ENCODE measurements around the gene PDE4C.

Gene PDE4C

DNA sequence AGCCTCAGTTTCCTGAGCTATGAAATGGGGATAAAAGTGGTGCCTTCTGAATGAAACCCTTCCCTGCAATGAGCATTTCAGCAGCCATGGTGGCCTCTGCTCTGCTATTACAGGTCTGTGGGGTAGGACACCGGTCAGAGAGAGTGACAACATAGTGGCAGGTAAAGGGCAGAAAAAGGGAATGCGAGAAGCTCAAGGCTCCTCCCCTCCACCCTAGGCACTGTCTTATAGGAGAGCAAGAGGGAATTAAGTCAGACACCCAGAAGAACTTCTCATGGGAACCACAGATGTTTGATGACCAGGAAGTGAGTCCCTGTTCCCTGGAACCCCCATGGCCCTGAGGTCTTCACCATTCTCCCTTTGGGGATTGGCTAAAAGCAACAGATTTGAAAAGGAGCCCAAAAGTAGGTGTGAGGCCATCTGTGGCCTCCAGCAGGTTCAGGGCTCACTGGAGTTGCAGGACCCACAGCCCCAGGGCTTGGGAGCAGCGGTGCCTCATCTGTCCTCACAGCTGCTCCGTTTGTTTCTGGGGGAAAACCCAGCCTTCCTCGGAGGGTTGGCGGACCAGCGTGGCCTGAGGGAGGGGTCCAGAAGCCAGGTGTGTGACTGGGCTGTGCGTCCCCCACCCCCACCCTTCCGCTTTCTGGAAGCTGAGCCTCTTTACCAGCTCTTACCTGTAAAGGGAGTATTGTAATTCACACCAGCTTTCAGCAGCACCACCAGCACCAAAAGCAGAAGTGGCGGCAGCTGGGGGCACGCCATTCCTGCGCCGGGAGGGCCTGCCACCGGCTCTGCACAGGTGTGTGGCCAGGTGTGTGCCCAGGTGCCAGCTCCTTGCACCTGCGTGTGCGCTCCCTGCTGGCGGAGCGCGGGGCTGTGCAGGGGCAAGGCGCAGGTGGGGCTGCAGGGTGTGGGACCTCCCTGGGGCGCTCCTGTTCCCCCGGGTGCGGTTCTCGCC lies 28.6 kb upstream of the PDE4C start:
- no peak for DNase-seq (ENCODE audit: low read depth in 2 of 2)

DNA sequence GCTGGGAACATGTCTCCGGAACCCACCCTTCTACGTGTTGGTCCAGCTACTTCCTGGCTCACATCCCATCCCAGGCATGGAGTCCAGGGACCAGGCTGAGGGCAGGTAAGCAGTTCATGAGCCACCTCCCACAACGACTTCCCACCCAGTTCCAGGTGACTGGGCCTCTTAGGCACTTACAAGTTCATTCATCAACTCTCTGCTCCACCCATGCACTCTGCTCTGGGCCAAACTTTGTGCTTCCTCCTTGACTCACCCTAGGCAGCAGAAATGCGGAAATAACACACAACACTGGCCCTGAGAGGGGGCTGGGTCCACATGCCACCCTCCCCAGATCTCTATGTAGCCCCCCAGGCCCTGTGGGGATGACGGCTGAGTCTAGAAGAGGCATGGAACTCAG lies 27.5 kb upstream of the PDE4C start:
- no peak for DNase-seq (ENCODE audit: low read depth in 2 of 2)

DNA sequence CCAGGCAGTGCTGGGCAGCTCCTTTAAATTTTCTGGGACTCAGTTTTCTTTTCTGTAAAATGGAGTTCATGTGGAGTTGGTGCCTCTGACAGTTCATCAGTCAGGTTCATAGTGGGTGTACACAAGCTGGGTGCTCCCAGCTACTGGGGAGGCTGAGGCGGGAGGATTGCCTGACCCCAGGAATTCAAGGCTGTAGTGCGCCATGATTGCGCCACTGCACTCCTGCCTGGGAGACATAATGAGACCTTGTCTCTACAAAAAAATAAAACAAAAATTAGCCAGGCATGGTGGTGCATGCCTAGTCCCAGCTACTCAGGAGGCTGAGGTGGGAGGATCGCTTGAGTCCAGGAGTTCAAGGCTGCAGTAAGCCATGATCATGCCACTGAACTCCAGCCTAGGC lies 26.9 kb upstream of the PDE4C start:
- DNase-seq (ENCODE audit: low read depth in 2 of 2) = no peak

DNA sequence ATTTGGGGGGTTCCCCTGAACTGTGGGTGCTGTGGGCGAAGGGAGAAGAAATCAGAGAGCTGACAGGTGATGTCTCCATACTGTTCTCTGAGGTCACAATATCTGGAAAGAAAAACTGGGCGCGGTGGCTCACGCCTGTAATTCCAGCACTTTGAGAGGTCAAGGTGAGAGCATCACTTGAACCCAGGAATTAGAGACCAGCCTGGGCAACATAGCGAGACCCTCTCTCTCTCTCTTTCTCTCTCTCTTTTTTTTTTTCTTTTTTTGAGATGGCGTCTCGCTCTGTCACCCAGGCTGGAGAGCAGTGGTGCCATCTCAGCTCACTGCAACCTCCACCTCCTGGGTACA lies 26.1 kb upstream of the PDE4C start:
- DNase-seq (ENCODE audit: low read depth in 2 of 2) = no peak

DNA sequence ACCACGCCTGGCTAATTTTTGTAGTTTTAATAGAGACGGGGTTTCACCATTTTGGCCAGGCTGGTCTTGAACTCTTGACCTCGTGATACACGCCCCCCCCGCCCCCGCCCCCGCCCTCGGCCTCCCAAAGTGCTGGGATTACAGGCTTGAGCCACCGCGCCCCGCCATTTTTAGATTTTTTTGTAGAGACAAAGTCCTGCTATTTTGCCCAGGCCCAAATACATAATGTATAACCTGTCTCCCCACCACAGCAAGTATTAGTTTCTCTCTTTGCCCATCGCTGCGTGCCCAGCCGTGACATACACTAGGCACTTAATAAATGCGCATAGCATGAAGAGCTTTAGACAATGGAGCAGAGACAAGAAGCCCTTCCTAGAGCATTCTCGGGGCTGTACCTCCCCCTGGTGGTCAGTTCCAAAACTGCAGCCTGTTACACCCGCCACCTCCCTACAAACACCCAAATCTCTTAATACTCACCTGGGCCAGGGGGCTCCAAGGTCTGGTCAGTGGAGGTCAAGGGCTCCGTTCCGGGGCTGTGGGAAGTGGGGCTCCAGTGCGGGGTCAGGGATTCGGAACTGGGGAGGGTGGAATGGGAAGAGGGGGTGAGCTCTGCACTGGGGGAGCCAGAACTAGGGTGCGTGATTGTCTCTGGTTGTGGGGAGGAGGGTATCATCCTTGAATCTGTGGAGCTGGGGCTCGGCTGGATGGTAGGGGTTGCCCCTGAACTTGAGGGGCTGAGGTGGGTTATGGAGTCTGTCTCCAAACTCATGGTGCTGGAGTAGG lies 25.5 kb upstream of the PDE4C start:
- peak; percentile 54 to 74 for DNase-seq (ENCODE audit: low read depth in 2 of 2)

DNA sequence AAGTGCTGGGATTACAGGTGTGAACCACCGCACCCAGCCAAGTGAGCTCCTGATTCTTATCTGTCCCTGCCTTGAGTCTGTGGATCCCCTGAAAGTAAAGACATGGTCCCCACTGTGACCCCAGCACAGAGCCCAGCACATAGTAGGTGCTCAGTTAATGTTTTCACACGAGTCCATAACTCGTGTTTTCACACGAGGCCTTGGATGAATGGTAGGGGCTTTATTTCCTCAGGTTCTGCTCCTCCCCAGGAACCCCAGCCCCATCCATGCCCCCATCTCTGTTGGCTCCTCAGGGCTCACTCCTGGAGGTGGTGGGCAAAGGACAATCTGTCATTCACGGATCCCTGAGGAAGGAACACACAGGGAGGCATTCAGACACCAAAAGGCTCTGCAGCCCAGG lies 23.6 kb upstream of the PDE4C start:
- no peak for DNase-seq (ENCODE audit: low read depth in 2 of 2)

DNA sequence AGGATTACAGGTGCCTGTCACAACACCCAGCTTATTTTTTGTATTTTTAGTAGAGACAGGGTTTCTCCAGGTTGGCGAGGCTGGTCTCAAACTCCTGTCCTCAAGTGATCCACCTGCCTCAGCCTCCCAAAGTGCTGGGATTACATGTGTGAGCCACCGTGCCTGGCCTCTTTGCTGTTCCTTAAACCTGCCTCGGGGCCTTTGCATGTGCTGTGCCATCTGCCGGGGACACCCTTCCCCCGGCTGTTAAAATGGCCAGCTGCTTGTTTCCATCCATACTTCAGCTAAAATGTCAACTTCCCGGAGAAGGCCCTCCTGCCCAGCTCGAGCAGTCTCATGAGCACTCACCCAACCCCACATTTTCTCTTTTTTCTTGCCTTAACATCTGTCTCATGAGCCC lies 19.1 kb upstream of the PDE4C start:
- DNase-seq (ENCODE audit: low read depth in 2 of 2) = no peak

DNA sequence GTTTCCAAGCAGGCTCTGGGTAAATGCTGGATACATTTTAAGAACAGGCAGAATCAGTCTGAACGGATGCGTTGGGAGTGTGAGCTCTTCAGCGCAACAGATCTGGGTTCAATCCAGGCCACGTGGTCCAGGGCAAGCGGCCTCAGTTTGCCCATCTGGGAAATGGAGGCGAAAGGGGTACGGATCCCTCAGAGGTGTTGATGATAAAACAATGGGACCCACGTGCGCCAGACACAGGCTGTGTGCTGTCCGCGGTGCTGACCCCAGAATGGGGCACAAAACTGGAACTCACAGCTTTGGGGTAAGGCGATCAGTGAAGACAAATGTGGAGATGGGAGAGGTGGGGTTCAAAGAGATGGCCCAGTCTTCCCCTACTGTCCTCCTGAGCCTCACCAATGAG lies 13.1 kb upstream of the PDE4C start:
- DNase-seq (ENCODE audit: low read depth in 2 of 2) = no peak

DNA sequence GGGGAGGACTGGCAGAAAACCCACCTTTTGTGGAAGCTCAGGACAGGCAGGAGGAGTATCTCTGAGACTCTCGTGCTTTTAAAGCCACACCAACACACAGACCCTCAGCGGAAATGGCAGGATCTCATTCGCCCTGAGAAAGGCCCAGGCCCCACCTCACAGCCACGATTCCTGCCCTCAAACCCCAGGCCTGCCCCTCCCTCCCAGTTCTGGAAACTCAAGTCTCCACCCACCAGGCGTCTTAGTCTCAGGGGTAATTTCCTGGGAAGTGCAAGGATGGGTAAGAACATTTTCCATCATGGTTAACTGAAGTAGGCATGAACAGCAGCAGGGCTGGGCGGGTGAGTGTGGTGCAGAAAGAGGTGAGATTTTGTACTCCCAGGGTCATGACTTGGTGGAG lies 8.0 kb upstream of the PDE4C start:
- DNase-seq (ENCODE audit: low read depth in 2 of 2) = no peak

DNA sequence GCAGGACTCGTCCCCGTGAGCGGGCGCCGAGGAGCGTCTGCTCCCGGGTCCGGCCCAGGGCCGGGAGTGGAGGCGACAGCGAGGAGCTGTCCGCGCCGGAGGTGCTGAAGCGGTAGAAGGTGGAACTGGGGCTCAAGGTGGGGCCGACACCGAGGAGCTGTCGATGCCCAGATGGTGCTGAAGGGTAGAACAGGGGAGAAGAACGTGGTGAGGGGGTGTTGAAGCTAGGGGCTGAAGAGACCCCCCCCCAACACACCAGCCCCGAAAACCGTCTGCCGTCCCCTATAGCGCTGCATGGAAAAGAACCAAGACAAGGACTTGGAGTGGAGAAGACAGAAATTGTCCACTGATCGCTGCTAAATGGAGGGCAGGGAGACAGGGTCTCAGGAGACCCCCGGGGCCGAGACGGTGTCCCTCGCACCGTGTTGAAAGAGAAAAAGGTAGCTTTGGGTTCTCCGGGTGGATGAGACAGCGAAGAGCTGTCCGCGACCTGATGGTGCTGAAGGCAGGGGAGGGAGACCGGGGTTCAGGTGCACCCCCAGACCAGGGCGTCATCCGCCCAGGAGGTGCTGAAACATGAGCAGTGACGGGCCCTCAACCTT lies 7.1 kb upstream of the PDE4C start:
- peak; percentile 27 to 40 for DNase-seq (ENCODE audit: low read depth in 2 of 2)

DNA sequence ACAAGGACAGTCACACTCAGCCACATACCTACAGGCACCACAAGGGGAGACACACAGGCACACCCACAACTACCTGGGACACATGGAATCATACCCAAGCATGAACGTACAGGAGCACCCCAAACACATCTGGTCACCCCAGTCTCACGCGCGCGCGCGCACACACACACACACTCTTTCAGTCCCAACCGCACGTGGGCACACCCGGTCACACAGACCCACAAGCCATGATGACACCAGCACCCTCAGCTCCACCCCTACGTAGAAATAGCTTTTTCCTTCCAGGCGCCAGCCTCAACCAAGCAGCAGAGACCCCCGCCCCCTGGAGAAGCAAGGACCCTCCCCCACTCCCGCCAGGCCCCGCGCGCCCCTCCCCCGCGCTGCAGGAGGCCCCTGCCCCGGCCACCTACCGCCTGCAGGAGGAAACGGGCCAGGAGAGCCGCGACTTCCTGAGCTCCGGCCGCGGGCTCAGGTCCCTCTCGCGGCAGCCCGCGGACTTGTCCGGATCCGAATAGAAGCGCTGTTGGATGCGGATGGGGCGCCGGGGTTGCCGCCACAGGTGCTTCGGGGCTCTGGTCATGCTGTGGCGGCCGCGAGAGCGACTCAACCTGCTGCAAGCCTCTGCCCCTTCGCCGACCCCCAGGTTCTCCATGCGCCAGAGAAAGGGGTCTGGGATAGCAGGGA lies 6.4 kb upstream of the PDE4C start:
- DNase-seq (ENCODE audit: low read depth in 2 of 2) = no peak

DNA sequence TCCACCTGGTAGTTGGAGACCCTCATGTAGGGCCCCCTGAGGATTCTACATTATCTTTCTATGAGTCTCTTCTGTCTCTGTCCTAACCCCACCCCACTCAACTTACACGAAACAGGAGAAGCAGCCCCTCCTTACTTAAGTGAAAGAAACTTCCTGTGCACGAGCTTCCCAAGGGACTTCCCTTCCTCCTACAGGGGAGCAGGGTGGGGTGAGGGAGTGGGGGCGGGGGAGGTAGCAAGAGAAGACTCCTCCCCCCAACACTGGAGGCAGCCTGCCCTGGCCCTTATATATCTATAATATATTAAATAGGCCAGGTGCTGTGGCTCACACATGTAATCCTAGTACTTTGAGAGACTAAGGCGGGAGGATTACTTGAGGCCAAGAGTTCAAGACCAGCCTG lies 5.5 kb upstream of the PDE4C start:
- DNase-seq (ENCODE audit: low read depth in 2 of 2) = no peak

DNA sequence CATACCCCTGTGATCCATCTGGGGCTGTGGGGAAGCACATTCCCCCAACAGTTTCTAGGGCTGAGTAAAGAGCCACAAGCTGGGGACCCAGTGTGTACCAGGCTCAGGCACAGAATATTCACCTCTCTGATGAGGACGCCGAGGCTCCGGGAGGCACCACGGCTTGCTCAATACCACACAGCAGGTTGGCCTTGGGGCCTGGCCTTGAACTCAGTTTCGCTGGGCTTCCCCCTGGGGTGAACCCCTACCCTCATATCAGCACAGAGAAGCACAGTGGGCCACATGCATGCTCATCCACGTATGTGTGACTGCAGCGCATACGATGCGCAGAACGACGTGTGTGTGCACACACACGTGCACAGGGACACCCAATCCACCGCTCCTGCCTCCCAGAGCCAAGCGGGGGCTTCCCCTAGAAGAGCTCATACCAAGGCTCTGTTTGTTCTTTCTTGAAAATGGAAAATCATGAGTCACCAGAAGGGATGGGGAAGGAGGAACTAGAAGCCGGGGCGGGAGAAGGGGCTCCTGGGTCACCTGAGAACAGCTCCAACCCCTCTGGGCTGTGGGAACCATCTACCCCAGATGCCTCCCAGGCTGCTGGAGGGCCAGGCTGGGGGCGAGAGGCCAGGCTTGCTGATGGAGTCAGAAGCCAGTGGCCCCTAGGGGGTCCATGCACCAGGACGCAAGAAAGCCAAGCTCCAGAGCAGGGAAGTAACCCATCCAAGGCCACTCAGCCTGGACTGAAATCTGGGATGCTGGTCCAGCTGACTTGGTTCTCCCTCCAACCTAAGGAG lies 4.9 kb upstream of the PDE4C start:
- DNase-seq (ENCODE audit: low read depth in 2 of 2) = no peak

DNA sequence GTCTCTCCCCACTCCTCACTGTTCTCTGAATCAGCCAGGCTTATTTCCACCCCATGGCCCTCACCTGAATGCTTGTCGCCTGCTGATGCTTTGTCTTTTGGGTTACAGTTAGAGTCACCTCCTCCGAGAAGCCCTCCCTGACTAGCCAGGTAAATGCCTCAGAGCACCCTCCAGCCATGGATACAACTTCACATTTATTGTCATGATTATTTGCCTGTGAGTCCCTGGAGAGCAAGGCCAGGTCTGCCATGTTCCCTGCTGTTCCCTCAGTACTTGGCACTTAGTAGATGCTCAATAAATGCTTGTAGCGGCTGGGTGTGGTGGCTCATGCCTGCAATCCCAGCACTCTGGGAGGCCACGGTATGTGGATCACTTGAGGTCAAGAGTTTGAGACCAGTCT lies 3.7 kb upstream of the PDE4C start:
- DNase-seq (ENCODE audit: low read depth in 2 of 2) = no peak

DNA sequence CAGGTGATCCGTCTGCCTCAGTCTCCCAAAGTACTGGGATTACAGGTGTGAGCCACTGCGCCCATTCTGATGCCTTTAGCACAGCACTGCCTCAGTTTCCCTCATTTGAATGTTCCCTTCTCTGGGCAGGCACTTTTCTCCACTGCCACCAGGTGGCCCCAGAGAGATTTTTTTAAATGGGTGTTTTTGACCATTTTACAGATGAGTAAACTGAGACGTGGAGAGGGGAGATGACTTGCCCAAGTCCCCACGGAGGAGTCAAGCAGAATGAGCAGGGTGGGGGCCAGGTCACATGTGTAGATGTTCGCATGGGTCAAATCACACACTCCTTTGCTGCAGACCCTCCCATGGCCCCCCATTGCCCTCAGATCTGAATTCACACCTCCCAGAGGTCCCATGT lies 3.2 kb upstream of the PDE4C start:
- DNase-seq (ENCODE audit: low read depth in 2 of 2) = no peak

DNA sequence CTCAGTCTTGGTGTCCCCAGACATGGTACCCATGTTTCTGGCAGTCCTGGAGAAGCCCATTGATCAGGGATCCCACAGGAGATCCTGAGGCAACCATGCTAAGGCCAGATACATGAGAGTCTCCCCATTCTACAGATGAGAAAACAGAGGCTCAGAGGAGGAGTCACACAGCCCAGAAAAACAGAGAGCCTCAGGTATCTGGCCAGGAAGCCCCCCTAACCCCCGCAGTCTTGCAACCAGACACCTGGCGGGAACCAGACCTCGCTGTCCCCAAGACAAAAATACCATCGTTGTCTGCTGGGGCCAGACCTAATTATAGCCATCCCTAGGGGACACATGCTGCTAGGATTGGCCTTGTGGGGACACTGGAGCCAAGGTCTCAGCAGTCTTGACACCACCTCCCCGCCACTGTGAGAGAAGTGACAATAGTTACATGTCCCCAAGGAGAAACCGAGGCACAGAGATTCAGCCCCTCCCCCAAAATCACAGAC lies 1.6 kb upstream of the PDE4C start:
- no peak for DNase-seq (ENCODE audit: low read depth in 2 of 2)

DNA sequence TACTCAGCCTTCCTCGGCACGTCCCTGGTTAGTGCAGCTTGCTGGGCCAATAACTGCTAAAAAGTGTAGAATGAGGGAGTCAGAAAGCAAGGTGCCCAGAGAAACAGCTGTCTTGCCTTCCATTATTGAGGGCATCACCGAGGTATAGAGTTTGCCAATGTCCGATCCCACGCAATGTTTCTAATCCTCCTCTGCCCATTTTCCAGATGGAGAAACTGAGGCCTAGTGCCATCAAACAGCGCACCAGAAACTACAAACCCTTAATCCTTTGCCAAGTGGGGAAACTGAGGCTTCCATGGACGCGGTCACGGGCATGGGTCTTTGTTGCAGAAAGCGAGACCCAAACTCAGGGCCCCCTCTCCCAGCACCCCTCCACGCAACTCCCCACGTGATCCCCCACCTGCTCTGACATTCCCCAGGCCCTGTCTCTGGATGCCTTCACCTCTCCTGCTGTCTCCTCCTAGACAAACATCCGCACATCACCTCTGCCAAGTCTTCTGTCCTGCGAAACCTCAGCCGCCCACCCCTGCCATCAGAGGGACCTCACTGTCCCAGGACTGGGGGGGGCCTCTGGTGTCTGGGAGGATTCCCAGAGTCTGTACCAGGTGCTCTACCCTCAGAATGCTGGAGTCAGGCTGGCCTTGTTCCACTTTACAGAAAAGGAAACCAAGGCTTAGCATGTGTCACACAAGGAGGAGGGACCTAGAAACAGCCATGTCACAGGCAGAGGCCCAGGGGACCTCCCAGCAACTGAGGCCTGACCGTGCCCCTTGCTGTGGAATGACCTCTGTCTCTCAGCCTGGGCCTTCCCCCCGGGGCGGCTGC lies 930 bp upstream of the PDE4C start:
- DNase-seq (ENCODE audit: low read depth in 2 of 2) = no peak

DNA sequence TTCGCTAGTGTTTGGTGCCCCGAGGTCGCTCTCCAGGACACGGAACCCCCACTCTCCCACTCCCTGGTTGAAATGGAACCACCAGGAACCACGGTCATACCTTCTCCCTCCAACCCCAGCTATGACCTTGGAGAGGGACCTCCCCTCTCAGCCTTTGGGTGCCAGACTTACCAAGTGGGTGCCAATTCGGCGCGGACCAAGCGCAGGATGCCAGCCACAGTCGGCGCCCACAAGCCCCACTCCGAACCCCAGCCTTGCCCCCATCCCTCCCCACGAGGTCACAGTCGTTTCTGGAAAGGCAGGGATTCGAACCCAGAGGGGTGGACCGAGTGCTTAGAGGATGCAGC lies 910 bp downstream of the PDE4C start:
- DNase-seq (ENCODE audit: low read depth in 2 of 2) = no peak

DNA sequence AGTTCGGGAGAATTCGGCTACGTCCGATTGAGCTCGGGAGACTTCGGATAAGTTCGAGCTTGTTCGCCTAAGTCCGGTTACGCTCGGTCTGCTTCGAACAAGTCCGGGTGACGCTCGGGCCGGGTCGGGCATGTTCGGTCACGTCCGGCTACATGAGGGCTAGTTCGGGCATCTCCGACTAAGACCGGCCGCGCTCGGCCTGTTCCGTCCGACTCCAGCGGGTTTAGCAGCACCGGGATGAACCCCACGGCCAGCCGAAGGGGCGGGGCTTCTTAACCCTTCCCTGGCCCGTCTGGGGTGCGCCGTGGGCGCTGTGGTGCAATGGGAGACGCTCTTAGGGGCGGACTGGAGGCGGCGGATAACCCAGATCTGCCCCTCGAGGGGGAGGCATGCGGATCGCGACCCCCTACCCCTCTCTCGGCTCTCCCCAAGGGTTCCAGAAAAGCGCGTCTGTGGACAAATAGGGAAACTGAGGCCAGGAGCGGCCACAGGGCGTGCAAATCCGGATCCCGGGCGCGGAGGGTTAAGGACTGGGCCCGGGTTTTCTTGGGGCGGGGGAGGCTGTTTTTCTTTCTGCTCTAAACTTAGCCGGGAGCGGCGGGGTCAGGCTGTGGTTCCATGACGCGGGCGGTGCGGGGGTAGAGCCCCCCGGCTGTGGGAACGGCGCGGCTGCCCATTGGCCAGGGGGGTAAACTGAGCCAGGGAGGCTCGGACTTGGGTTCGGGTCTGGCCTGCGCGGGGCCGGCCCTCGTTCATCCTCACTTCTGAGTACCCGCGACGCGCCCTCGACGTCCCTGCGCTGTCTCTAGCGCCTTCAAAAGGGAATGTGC lies 1.5 kb downstream of the PDE4C start:
- peak; percentile 91 for DNase-seq (ENCODE audit: low read depth in 2 of 2)
